Right forelimb (tissue), 1 donor: Measurements from ENCODE around the gene IMP3.
"Not testable (repeated sequence)": the region's sequence is repeated elsewhere in the genome, so short reads cannot be mapped to it uniquely, and the experiment has no call there.

Experiments used
- DNase-seq: peaks from one replicate; pipeline ENCODE4 v3.0.0-alpha.2; 2018

IMP3 gene

DNA sequence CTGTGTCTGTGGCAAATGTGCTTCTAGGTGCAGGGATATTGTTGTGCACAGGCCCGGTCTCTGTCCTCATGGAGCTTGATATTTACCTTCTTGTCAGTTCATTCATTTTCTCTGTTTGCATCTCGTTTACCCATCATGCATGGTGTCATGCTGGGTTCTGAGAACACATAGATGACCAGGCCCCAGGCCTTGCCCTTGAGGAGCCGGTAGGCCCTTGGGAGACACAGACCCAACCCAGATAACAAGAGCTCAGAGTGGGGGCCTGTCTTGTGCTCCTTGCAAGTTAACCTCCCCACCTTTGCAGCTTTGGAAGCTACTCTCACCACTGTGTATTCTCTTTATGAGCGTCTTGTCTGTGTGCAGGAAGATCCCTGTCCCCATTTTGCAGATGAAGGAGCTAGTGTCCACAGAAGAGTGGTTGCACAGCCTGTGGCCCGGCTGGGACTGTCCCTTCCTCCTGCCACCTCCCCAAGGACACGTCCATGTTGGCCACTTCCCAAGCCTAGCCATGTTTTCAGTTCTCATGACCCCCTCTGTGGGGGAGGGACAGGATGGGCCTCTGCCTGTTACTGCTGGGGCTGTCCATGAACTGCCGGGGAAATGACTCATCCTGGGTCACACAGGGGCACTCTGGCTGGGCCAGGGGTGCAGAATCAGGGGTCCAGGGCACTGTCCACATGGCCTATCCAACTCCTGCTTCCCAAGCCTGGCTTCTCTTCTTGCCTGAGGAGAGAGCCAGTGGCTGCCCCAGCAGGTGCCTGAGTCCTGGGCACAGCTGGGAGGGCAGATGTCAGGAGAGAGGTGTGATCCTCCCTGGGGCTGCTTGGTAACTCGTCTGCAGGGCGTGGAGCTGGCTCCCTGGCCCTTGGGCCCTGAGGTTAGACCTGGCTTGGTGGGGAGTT is 11.1 kb upstream of the IMP3 start:
- no peak for DNase-seq

GRCh38 chr15:75649848-75650247 is 9.8 kb upstream of the IMP3 start:
- DNase-seq: no peak

DNA sequence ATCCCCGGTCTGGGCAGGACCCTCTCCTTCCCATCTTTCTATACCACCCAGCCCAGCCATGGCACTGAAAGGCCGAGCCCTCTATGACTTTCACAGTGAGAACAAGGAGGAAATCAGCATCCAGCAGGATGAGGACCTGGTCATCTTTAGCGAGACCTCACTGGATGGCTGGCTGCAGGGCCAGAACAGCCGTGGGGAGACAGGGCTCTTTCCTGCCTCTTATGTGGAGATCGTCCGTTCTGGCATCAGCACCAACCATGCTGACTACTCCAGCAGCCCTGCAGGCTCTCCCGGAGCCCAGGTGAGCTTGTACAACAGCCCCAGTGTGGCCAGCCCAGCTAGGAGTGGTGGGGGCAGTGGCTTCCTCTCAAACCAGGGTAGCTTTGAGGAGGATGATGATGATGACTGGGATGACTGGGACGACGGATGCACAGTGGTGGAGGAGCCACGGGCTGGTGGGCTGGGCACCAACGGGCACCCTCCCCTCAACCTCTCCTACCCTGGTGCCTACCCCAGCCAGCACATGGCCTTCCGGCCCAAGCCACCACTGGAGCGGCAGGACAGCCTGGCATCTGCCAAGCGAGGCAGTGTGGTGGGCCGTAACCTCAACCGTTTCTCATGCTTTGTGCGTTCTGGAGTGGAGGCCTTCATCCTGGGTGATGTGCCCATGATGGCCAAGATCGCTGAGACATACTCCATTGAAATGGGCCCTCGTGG is 9.2 kb upstream of the IMP3 start:
- DNase-seq: no peak

DNA sequence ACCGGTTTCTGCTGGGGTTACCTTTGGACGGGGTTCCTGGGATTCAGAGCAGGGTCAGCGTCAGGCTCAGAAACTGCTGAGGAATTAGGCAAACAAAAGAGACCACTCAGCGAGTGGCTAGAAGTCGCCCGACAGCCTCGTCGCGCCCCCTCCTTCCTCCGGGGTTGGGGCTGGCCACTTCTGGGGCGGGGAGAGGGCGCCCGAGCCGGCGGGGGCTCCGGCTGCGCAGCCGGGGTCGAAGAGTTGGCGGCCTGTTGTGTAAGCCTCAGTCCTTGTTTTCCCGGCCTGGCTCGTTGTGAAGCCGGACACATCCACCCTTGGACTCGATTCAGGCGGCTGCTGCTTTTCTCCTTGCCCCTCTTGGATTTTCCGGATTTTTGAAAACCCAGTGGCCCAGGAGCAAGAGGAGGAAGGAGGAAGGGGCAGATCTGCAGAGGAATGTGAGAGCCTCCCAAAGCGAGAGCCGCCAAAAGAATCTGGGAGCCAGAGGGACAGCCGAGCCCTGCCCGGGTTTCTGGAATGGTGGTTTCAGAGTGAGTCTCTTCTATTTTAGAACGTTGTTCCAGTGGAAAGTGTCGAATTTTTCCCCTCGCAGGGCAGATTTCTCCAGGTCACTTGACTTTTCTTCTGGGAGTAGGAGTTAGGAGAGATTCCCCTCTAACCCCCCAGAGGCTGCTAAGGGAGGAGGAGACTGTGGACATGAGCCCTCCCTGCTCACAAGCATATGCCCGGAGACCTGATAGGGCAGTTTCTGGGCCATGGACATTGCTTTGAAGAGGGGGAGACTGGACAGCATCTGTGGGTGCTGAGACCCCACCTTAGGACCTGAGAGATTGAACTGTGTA is 8.4 kb upstream of the IMP3 start:
- no peak for DNase-seq

DNA sequence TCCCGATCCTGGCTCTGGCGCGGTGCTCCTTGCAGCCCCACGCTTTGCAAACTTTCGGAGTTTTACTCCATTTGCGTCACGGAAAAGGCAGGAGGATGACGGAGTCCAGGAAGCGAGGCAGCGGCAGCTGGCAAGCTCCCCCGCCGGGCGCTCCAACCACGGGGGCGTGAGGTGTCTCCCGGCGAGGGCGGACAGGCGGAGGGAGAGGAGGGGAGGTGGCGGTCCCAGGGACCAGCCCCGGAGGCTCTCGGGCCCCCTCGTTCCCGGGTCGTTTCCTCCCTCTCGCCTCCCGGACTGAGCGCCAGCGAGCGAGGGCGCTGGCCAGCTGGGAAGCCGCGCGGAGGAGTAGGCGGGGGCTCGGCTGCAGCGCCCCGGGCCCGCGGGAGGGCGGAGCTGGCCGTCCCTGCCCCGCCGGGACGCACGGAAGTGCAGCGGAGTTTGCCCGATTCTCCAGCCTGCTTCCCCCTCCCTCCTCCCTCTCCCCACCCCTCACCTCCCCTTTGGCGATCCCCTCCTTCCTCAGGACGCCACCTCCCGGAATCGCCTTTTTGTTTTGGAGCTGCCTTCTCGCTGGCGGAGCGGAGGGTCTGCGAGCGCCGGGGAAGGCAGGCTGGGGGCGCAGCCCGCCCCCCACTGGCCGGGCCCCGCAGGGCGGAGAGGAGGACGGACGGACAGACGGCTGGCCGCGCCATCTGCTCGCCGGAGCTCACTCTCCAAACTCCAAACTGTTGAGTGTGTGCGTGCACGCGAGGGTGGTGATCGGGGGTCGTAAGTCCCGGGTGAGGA is 7.5 kb upstream of the IMP3 start, which contains the start of gene SNX33:
SNX33 (plus strand) TSS at position 543 of the 786 bp plus-strand sequence. CDS start 1,191 bp downstream, outside the sequence.
- peak; percentile 93 for DNase-seq

GRCh38 chr15:75646944-75647364 is 6.9 kb upstream of the IMP3 start:
- DNase-seq: no peak

DNA sequence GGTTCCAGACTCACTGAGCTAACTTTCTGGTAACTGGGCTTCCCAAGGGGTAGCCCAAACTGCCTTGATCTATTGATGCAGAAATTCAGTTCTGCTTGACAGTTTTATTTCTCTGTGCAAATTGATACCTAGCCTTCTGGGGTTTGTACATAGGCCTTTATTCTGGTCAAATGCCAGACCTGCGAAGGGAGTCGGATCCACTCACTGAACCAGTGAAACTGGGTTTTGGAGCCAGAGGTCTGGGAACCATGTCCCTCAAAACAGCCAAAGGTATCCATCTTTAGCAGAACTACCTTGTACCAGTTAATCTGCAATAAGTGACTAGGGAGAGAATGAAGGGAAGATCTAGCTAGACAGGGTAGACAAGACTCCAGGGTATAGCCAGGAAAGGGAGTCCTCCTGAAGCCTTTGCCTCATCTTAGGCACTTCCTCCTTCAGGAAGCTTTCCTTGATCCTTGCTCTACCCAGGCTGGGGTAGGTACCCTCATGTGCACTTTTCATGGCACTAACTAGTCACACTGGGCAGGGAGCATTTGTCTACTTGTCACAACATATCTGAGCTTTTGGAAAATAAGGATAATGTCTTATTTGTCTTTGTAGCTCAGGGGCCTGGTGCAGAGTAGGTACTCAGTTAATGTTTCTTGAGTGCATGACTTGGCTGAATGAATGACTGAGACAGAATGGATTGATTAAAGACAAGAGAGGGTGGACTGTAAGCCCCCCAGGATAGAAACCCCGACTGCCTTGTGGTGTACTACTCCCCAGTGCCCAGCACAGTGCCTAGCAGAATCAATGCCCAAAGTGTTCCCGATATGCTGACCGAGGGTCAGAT is 6.3 kb upstream of the IMP3 start:
- DNase-seq: no peak

- DNase-seq: no peak
Measured at GRCh38 chr15:75644376-75644775, 4.4 kb upstream of the IMP3 start.

- DNase-seq: no peak
Measured at GRCh38 chr15:75641603-75642002, 1.6 kb upstream of the IMP3 start.

GRCh38 chr15:75641179-75641503 is 1.1 kb upstream of the IMP3 start:
- no peak for DNase-seq

GRCh38 chr15:75640483-75641178 is 607 bp upstream of the IMP3 start:
- no peak for DNase-seq

DNA sequence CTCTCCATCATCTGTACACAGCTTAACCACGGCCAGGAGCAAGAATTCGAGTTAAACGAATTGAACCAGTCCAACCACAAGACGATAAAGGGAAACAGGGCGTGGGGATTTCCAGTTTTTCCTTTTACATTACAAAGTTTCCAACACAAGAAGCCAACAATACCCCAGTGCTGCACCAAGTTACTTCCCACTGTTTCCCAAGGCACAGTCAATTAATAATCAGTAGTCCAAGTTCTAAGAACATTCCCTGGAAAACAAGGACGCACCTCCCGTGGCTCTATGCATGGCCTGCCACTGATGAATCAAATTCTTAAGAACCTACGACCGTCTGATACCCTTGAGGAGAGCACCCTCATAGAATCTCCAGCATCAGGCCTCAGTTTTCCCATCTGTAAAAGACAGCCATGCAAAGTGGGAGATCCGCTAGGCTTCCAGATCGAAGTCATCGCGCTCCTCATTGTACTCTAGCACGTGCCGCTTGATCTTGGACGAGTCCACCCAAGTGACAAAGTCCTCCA is 774 bp downstream of the IMP3 start:
- DNase-seq: no peak

DNA sequence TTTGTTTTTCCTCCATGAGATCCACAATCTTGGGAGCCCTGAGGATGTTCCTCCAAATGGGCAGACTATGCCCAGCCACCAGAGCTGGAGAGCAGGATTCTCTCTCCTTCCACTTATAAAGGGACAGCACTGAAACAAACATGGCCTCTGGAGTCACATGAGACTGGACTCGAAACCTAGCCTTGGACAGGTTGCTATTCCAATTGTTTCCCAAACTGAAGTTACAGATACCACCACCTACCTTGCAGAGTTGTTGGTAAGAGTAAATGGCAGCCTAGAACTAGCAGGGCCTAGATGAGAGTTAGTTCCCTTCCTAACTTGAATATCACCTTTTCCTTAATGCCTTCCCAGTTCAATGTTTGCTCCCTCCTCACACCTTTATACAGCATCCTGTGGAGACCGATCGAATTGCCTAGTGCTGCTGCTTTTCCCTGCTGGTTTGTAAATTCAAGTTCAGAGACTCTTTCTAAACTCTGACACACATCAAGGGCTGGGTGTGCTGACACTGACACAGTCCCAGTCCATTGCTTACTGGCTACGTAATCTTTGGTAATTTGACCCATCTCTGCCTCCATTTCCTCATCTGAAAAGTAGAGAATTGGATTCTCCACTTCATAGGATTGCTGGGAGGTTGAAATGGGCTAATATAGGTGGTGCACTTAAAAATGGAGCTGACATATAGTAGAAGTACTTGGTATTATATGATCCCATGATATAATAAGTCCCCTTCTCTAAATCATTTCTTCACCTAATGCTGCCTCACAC is 2.6 kb downstream of the IMP3 start:
- no peak for DNase-seq

DNA sequence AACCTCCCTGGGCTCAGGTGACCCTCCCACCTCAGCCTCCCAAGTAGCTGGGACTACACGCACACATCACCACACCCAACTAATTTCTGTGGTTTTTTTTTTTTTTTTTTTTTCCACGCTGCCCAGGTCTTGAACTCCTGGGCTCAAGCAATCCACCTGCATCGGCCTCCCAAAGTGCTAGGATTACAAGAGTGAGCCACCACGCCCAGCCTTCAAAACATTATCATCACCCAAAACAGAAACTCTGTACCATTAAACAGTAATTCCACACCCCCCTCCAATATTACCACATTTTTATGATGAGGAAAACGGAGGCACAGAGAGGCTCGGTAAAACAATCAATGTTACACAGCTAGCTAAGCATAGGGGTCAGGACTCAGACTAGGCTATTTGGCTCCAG is 4.0 kb downstream of the IMP3 start:
- DNase-seq: no peak

- DNase-seq: not testable (repeated sequence)
Measured at GRCh38 chr15:75633922-75634321, 6.1 kb downstream of the IMP3 start.

GRCh38 chr15:75631935-75632334 is 8.1 kb downstream of the IMP3 start:
- no peak for DNase-seq

- DNase-seq: peak; percentile 96
Measured at GRCh38 chr15:75625542-75626347, 14.3 kb downstream of the IMP3 start, which contains the start of gene SNUPN. Gene SNUPN (minus strand): TSS chr15:75625725. CDS start chr15:75621051, 4,674 bp downstream.

- DNase-seq: no peak
Measured at GRCh38 chr15:75622505-75622904, 17.5 kb downstream of the IMP3 start.
